H1 (cell line): ENCODE results near the gene KCNH4. TPM values are rescaled to one million over a fixed set of nuclear protein-coding genes. Genes with fewer than 3 reads are reported as not detected.

Experiments
- SUZ12 ChIP-seq: fragments of 200-600 bp; sonication (generic); IDR thresholded peaks from 2 replicates; pipeline ENCODE4 v1.6.1; 2012; ENCODE audit warnings: mild to moderate bottlenecking, inconsistent platforms, low read length, moderate library complexity, mixed read lengths
- polyA plus RNA-seq, 7 experiments: library from polyadenylated mRNA; depleted of rRNA in 3 of 7; stranded (reverse) in 5 of 7; unstranded in 2 of 7; fragments of >200 nt in 5 of 7; fragments of 200-250 nt in 2 of 7; gene quantifications; 1 replicate in 5 of 7; 2 replicates in 1 of 7; 4 replicates in 1 of 7; pipeline versions ENCODE4 v1.2.1 to v1.2.3, GENCODE V29; 2011 to 2013; ENCODE audit warnings: missing spikeins in 2 of 7, mixed read lengths in 2 of 7
- total RNA-seq: library from RNA; stranded (reverse); fragmentation: NEBNext Ultra II Directional; extraction: Animal tissue kit (Norgen Biotek cat#: 25700); gene quantifications from 2 replicates; pipeline ENCODE4 v1.2.1, GENCODE V29; 2021
- TF ChIP-seq, protein P1 (sequence below): fragments of 300-600 bp; sonication (generic); IDR thresholded peaks from 2 replicates; pipeline ENCODE4 v1.7.1; 2012; ENCODE audit warnings: low read length, moderate library complexity, mild to moderate bottlenecking, inconsistent platforms; ENCODE audit not compliant: insufficient replicate concordance
- TF ChIP-seq, protein P2 (sequence below): IDR thresholded peaks from 2 replicates; pipeline ENCODE4 v1.6.1; 2012; ENCODE audit warnings: inconsistent platforms

The KCNH4 gene
- total and polyA plus RNA-seq, 2 of the 8 experiments (the other 6 are each of a cell fraction or from before 2014, with no cell fraction given) = 0.44 to 0.47 TPM

GRCh38 chr17:42146911-42147607, 33.9 kb downstream of the KCNH4 start (continued):
- TF ChIP-seq, protein P1, sequence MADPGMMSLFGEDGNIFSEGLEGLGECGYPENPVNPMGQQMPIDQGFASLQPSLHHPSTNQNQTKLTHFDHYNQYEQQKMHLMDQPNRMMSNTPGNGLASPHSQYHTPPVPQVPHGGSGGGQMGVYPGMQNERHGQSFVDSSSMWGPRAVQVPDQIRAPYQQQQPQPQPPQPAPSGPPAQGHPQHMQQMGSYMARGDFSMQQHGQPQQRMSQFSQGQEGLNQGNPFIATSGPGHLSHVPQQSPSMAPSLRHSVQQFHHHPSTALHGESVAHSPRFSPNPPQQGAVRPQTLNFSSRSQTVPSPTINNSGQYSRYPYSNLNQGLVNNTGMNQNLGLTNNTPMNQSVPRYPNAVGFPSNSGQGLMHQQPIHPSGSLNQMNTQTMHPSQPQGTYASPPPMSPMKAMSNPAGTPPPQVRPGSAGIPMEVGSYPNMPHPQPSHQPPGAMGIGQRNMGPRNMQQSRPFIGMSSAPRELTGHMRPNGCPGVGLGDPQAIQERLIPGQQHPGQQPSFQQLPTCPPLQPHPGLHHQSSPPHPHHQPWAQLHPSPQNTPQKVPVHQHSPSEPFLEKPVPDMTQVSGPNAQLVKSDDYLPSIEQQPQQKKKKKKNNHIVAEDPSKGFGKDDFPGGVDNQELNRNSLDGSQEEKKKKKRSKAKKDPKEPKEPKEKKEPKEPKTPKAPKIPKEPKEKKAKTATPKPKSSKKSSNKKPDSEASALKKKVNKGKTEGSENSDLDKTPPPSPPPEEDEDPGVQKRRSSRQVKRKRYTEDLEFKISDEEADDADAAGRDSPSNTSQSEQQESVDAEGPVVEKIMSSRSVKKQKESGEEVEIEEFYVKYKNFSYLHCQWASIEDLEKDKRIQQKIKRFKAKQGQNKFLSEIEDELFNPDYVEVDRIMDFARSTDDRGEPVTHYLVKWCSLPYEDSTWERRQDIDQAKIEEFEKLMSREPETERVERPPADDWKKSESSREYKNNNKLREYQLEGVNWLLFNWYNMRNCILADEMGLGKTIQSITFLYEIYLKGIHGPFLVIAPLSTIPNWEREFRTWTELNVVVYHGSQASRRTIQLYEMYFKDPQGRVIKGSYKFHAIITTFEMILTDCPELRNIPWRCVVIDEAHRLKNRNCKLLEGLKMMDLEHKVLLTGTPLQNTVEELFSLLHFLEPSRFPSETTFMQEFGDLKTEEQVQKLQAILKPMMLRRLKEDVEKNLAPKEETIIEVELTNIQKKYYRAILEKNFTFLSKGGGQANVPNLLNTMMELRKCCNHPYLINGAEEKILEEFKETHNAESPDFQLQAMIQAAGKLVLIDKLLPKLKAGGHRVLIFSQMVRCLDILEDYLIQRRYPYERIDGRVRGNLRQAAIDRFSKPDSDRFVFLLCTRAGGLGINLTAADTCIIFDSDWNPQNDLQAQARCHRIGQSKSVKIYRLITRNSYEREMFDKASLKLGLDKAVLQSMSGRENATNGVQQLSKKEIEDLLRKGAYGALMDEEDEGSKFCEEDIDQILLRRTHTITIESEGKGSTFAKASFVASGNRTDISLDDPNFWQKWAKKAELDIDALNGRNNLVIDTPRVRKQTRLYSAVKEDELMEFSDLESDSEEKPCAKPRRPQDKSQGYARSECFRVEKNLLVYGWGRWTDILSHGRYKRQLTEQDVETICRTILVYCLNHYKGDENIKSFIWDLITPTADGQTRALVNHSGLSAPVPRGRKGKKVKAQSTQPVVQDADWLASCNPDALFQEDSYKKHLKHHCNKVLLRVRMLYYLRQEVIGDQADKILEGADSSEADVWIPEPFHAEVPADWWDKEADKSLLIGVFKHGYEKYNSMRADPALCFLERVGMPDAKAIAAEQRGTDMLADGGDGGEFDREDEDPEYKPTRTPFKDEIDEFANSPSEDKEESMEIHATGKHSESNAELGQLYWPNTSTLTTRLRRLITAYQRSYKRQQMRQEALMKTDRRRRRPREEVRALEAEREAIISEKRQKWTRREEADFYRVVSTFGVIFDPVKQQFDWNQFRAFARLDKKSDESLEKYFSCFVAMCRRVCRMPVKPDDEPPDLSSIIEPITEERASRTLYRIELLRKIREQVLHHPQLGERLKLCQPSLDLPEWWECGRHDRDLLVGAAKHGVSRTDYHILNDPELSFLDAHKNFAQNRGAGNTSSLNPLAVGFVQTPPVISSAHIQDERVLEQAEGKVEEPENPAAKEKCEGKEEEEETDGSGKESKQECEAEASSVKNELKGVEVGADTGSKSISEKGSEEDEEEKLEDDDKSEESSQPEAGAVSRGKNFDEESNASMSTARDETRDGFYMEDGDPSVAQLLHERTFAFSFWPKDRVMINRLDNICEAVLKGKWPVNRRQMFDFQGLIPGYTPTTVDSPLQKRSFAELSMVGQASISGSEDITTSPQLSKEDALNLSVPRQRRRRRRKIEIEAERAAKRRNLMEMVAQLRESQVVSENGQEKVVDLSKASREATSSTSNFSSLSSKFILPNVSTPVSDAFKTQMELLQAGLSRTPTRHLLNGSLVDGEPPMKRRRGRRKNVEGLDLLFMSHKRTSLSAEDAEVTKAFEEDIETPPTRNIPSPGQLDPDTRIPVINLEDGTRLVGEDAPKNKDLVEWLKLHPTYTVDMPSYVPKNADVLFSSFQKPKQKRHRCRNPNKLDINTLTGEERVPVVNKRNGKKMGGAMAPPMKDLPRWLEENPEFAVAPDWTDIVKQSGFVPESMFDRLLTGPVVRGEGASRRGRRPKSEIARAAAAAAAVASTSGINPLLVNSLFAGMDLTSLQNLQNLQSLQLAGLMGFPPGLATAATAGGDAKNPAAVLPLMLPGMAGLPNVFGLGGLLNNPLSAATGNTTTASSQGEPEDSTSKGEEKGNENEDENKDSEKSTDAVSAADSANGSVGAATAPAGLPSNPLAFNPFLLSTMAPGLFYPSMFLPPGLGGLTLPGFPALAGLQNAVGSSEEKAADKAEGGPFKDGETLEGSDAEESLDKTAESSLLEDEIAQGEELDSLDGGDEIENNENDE = no peak
- TF ChIP-seq SUZ12 = no peak
- TF ChIP-seq, protein P2, sequence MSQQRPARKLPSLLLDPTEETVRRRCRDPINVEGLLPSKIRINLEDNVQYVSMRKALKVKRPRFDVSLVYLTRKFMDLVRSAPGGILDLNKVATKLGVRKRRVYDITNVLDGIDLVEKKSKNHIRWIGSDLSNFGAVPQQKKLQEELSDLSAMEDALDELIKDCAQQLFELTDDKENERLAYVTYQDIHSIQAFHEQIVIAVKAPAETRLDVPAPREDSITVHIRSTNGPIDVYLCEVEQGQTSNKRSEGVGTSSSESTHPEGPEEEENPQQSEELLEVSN = no peak
- TF ChIP-seq, all 59 proteins: peak for 0
